Neutrophil (primary cell): ENCODE results near the gene FA2H.
A peak's percentile ranks its signal among the peaks of the same experiment; 100 is the strongest.
"Not testable (repeated sequence)": the region's sequence is repeated elsewhere in the genome, so short reads cannot be mapped to it uniquely, and the experiment has no call there.

Experiments
- H3K27ac ChIP-seq: fragments of 200-600 bp; sonication (generic); 2 replicates; pipeline ENCODE4 v1.5.1; 2016; ENCODE audit warnings: mild to moderate bottlenecking, moderate library complexity
- H3K27me3 ChIP-seq: fragments of 200-600 bp; sonication (generic); 2 replicates; pipeline ENCODE4 v1.6.0; 2016; ENCODE audit warnings: mild to moderate bottlenecking
- H3K36me3 ChIP-seq: fragments of 200-600 bp; sonication (generic); 2 replicates; pipeline ENCODE4 v1.5.1; 2017
- H3K4me1 ChIP-seq, 2 experiments: fragments of 200-600 bp in 1 of 2; sonication (generic) in 1 of 2; 1 replicate in 1 of 2; 2 replicates in 1 of 2; pipeline versions ENCODE4 v1.5.1 to v1.6.1; 2013 to 2016; ENCODE audit warnings: low read depth in 1 of 2, low read length in 1 of 2, mild to moderate bottlenecking in 1 of 2, moderate library complexity in 1 of 2; ENCODE audit not compliant: control insufficient read depth in 1 of 2, insufficient read depth in 1 of 2
- H3K4me3 ChIP-seq, 2 experiments: fragments of 200-600 bp in 1 of 2; sonication (generic) in 1 of 2; 1 replicate in 1 of 2; 2 replicates in 1 of 2; pipeline ENCODE4 v1.5.1; 2013 to 2016; ENCODE audit warnings: low read depth in 1 of 2, low read length in 1 of 2, mild to moderate bottlenecking in 1 of 2, moderate library complexity in 1 of 2
- H3K9me3 ChIP-seq: fragments of 200-600 bp; sonication (generic); 2 replicates; pipeline ENCODE4 v1.5.1; 2016
- TF ChIP-seq, protein P1 (sequence below): fragments of 200-600 bp; sonication (generic); IDR thresholded peaks from 2 replicates; pipeline ENCODE4 v1.5.1; 2016; ENCODE audit warnings: antibody characterized with exemption

Gene FA2H

DNA sequence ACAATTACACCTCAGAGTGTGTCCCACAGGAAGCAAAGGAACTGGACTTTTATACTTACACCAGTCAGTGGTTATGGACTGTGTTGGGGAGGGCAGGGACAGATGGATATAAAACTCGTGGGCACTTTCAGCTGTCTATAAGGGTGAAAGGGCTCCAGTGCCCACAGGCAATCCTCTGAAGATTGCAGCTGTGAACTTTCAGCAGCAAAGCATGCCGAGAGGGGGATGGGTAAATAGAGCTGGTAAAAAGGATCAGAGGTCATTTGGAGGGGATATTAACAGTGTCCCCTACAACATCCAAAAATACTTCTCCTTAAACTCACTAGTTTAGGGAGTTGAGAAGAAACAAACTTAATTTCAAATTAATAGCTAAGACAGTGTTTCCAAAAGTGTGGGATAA is 94.6 kb downstream of the FA2H start:
- TF ChIP-seq, protein P1, sequence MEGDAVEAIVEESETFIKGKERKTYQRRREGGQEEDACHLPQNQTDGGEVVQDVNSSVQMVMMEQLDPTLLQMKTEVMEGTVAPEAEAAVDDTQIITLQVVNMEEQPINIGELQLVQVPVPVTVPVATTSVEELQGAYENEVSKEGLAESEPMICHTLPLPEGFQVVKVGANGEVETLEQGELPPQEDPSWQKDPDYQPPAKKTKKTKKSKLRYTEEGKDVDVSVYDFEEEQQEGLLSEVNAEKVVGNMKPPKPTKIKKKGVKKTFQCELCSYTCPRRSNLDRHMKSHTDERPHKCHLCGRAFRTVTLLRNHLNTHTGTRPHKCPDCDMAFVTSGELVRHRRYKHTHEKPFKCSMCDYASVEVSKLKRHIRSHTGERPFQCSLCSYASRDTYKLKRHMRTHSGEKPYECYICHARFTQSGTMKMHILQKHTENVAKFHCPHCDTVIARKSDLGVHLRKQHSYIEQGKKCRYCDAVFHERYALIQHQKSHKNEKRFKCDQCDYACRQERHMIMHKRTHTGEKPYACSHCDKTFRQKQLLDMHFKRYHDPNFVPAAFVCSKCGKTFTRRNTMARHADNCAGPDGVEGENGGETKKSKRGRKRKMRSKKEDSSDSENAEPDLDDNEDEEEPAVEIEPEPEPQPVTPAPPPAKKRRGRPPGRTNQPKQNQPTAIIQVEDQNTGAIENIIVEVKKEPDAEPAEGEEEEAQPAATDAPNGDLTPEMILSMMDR, result no peak

DNA sequence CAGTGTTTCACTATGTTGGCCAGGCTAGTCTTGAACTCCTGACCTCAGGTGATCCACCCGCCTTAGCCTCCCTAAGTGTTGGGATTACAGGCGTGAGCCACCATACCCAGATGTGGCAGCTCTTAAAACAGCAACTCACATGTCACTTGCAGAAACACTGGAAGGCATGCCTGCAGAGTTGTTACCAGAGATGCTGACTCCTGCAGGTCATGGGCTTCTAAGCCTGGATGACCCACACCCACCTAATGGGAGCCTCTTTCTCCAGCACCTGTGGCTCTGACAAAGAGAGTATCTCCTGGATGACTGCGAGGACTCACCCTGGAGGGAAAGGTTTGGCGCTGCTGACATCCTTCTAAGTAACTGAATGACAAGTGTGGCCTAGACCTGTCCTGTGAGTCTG is 96.8 kb downstream of the FA2H start:
- Histone ChIP-seq H3K4me1 (no peaks in the 10 kb centered on the region), H3K9me3 (no peaks in the 10 kb centered on the region), H3K4me3 (no peak overlapping the region), H3K27ac (no peak overlapping the region), H3K27me3 (no peaks in the 10 kb centered on the region), H3K36me3 (peaks cover 100% of the 10 kb centered on the region)
- TF ChIP-seq, protein P1, result no peak

More for the DNA sequence above, 94.6 kb downstream of the FA2H start:
- H3K4me1 ChIP-seq, result no peaks in the 10 kb centered on the region
- H3K27ac ChIP-seq, result no peak overlapping the region
- no peaks in the 10 kb centered on the region for H3K9me3 ChIP-seq
- H3K36me3 ChIP-seq, result peaks cover 100% of the 10 kb centered on the region
- H3K27me3 ChIP-seq, result no peaks in the 10 kb centered on the region
- no peak overlapping the region for H3K4me3 ChIP-seq

DNA sequence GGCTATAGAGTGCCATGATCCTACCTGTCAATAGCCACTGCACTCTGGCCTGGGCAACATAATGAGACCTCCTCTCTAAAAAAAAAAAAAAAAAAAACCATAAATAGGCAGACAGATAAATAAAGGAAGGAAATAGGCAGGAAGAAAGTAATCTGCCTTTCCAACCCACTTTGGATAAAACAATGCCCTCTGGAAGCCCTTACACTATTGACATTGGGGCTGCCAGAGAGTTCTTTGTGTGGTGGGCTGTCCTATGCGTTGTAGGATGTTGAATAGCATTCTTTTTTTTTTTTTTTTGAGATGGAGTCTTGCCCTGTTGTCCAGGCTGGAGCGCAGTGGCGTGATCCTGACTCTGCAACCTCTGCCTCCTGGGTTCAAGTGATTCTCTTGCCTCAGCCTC is 100.7 kb downstream of the FA2H start:
- Histone ChIP-seq H3K4me3 (no peak overlapping the region), H3K4me1 (no peaks in the 10 kb centered on the region), H3K27me3 (no peaks in the 10 kb centered on the region), H3K27ac (no peak overlapping the region), H3K9me3 (no peaks in the 10 kb centered on the region), H3K36me3 (peaks cover 86% of the 10 kb centered on the region)
- TF ChIP-seq, protein P1, result no peak

DNA sequence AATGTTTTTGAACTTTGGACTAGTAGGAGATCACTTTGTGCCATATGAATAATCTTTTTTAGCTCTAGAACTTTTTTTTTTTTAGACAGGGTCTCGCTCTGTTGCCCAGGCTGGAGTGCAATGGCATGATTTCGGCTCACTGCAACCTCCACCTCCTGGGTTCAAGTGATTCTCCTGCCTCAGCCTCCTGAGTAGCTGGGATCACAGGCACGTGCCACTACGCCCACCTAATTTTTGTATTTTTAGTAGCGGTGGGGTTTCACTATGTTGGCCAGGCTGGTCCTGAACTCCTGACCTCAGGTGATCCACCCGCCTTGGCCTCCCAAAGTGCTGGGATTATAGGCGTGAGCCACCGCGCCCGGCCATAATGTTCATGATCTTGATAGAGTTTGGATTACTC is 105.7 kb downstream of the FA2H start:
- H3K4me3 ChIP-seq, H3K9me3 ChIP-seq, H3K27ac ChIP-seq, H3K27me3 ChIP-seq: not testable (repeated sequence)
- H3K36me3 ChIP-seq, result peaks cover 41% of the 10 kb centered on the region
- peaks cover 14 to 15% of the 10 kb centered on the region in 2 experiments for H3K4me1 ChIP-seq

DNA sequence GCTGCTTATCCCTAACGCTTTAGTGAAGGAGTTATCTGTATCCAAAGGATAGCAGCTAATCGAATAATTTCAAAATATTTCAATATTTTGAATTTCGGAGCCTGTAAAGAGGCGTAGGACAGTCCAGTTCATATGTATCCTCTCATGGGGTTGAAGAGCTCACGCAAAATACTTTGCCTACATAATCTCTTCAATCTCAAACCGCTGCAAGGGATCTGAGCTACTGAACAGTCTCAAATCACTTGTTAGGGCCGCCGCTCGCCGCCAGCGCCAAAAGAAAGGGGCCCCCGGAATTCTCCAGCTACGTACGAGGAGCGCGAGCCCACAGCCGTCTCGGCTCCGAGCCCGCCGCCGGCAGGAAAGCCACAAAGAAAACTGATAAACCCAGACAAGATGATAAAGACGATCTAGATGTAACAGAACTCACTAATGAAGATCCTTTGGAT is 107.3 kb downstream of the FA2H start:
- Histone ChIP-seq H3K27ac (peak overlapping the region; percentile 72), H3K36me3 (peaks cover 35% of the 10 kb centered on the region), H3K4me1 (peaks cover 14 to 15% of the 10 kb centered on the region in 2 experiments), H3K9me3 (no peaks in the 10 kb centered on the region), H3K27me3 (no peaks in the 10 kb centered on the region), H3K4me3 (peak overlapping the region; percentile 64 to 89)
- TF ChIP-seq, protein P1, result no peak

DNA sequence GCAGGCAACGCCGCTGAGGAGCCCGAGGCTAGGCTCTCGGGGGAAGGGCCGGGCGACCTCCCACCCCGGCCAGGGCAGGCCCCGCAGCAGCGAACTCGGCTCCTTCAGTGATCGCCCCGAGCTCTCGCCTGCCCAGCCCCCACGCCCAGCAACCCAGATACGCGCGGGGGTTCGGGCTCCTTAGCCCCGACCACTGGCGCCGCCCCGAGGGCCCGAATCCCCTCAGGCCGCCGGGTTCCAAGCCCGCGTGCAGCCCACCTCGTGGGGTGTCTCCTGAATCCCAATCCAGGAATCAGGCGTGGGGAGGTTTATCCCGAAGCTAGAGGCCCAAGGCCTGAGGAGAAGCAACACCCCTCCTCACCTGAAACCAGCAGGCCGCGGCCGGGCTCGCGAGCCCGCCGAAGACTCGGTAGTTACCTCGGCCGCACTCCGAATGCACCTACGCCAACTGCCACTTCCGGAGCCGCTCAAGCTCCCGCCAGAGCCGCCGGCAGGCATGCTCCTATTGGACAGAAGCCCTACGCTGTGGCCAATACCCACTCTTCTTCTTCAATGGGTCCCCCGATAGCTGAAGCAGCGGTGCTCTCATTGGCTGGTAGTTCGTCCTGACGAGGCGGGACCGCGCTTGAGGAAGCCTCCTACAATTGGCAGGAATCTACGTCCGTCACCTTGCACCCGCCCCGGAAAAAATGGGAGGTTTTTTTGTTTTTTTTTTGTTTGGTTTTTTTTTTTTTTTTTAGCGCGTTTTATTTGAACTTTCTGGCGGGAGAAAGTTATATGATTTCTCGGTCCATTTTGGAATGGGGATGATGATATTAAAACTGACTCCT is 108.0 kb downstream of the FA2H start, which contains the start of gene RFWD3:
Gene RFWD3 (minus strand): TSS at position 453 of the 830 bp plus-strand sequence. CDS start 5,428 bp downstream, outside the sequence.
- peaks cover 29% of the 10 kb centered on the region for H3K36me3 ChIP-seq
- H3K27ac ChIP-seq, result peak within 1 kb of the TSS; percentile 72
- TF ChIP-seq, protein P1, result no peak
- H3K9me3 ChIP-seq, result no peaks in the 10 kb centered on the region
- no peaks in the 10 kb centered on the region for H3K27me3 ChIP-seq
- peak within 1 kb of the TSS; percentile 64 to 89 for H3K4me3 ChIP-seq
- H3K4me1 ChIP-seq, result peaks cover 14 to 15% of the 10 kb centered on the region in 2 experiments
